Esophagus mucosa (tissue), 1 donor: ENCODE data around the gene MTHFS. TPM values are rescaled to one million over a fixed set of nuclear protein-coding genes. Genes with fewer than 3 reads are reported as not detected.

Experiments
- ATAC-seq: fragments of 200-7000 bp; cut with Tn5 transposase; one replicate; pipeline ENCODE4 v1.9.1; 2020
- total RNA-seq: library from RNA; stranded (reverse); gene quantifications from one replicate; pipeline ENCODE4 v1.2.4, GENCODE V29; 2023
- donor health status: DM: yes; HTN: yes; CAD: no.

Gene MTHFS
- total RNA-seq, 1 donor from 2014 or later, result 16.0 TPM

DNA sequence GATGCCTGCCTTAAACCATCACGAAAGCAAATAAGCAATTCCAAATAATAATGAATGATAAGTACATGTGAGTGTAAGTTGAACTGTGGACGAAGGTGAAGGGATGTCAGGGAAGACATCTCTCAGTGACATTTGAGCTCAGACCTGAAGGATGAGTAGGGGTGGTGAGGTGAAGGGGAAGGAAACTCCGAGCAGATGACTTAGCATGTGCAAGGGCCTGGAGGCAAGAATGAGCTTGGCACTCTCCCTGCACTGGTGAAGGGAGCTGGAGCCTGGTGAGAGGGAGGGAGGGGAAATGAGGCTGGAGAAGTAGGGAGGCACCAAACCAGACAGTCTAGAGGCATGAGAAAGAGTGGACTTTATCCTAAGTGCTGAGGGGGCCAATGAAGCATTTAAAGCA is 84.3 kb downstream of the MTHFS start:
- ATAC-seq, result no peak

DNA sequence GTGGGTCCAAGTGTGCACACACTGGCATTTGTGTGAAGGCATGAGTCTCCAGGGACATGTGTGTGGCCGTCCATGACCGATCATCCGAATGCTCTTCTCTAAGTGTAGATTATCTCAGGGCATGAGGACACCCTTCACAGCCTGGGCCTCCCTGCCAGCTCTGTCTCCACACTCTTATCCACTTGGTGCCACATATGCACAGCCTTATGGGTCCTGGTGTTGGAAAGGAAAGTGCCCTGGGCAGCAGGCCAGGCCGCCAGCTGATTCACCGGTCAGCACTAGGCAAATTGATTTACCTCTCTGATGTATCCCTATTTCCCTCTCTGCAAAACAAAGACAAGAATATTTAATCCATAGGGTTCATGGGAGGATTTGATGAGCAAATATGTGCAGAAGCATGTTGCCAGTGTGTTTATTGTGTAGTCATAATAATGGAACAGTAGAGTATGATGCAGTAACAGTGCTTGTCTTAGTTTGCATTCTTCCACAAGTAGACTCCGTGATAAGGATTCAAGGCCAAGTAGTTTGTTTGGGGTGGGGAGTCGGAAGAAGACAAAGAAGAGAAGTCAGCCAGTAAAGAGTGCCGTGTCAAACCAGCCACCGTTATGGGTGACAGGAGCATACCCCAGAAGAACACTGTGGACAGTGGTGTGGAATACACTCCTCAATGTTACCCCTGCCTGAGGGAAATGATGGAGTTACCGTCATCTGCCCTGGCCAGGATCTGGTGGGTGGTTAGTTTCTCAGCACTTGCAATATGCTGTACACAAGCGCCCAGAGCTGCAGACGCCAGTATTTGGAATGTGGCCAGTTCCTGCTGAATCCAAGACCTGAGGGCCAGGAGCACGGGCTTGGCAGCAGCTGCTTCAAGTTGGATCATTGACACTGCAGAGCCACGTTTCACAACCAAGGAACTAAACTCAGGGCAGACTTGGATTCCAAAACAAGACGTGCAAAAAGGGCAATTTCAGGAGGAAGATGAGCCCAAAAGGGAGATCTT is 85.1 kb downstream of the MTHFS start:
- ATAC-seq, result no peak

DNA sequence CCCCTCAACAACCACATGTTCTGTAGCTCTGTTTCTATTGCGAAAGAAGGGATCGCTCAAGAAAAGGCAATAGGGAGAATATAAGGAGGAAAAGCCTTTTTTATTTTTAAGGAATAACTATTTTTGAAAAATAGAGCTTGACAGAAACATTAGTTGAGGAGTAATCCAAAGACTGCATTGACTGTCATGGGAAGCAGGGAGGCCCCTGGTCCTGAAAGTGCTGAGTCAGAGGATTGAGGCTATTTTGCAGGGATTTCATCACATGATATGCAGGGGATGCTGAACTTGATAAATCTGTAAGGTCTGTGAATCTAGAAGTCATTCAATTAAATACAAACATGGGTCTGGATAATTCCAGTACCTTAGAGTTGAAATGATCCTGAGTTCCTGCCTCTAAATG is 92.0 kb downstream of the MTHFS start:
- no peak for ATAC-seq

DNA sequence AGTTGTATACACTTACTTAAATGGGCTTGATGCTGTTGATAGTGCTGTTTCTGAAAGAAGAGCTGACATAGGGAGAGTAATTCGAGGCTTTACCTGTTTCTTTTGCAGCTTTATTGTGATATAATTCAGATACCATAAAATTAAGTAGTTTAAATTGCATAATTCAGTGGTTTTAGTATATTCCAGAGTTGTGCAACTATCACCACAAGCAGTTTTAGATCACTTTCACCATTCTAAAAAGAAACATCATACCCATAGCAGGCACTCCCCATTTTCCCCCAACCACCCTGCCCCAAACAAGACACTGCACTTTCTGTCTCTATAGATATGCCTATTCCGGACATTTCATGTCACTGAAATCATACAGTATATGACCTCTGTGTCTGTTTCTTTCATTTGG is 98.5 kb downstream of the MTHFS start:
- no peak for ATAC-seq

Other genes with a start within 250 kb of the MTHFS start
- gene BCL2A1, start 74.2 kb upstream of the MTHFS start, total RNA-seq, result not detected
- 42.8 TPM for gene ZFAND6, start 162.7 kb upstream of the MTHFS start, total RNA-seq